PFSK-1 (cell line): ENCODE data around the gene NUDT21.

Source experiments
- POLR2AphosphoS5 ChIP-seq: IDR thresholded peaks from 2 replicates; pipeline ENCODE4 v1.6.1; 2012; ENCODE audit warnings: low read depth, mild to moderate bottlenecking, control low read depth, low read length, moderate library complexity
- REST ChIP-seq, 2 experiments: IDR thresholded peaks; 2 replicates each; pipeline versions ENCODE4 v1.6.1 to v1.8.0; 2011 to 2012; ENCODE audit warnings: low read depth in 2 of 2, low read length in 2 of 2, control low read depth in 1 of 2, inconsistent platforms in 1 of 2, mild to moderate bottlenecking in 1 of 2, moderate library complexity in 1 of 2; ENCODE audit not compliant: insufficient read depth in 1 of 2
- SIN3A ChIP-seq: IDR thresholded peaks from 2 replicates; pipeline ENCODE4 v1.6.1; 2012; ENCODE audit warnings: mild to moderate bottlenecking, low read length, moderate library complexity, borderline replicate concordance; ENCODE audit not compliant: insufficient read depth
- TAF1 ChIP-seq: IDR thresholded peaks from 2 replicates; pipeline ENCODE4 v1.6.1; 2012; ENCODE audit warnings: low read length, control low read depth, borderline replicate concordance; ENCODE audit not compliant: insufficient read depth

DNA sequence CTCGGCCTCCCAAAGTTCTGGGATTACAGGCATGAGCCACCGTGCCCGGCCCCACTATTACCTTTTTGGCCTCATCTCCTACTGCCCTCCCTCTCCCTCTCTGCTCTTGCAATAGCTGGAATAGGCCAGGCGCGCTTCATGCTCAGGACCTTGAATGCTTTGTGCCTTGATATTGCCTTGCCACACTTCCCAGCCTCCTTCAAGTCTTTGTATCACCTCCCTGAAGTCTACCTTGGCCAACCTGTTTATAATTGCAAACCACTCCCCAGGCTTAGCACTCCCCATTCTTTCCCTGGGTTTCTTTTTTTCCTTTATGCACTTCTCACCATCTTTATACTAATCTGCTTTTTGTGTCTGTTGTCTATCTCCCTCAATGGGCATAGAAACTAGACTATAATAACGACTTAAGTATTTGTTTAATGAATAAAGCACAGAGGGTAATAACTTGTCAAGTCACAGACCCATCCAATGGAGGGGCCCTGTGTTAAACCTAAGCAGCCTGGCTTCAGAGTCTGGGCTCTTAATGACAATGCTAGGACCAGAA, 6.9 kb upstream of the NUDT21 start:
- no peak for TF ChIP-seq POLR2AphosphoS5
- TF ChIP-seq SIN3A: no peak
- TF ChIP-seq TAF1: no peak
- no peak for TF ChIP-seq REST (IDR thresholded peaks at IDR 0.05; ENCODE audit: insufficient read depth in 1 of 2, low read depth in 2 of 2, low read length in 2 of 2)
